ENCODE results near the gene WBP1L.

WBP1L gene

DNA sequence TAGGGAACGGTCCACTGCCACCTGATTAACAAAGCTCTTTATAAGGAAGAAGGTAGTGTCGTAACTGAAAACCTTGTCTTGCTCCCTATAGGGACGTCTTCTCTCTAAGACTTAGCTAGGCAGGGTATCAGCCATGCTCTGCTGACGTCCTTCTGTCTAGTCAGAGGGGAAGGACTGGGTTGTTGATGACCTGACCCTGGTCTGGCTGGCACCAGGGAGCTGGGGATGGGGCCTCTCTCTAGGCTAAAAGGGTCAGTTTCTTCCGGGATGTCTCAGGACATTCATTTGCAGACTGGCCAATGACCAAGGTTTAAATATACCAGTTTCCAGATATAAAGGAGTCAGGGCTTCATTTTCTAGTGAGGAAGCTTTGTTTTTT lies 83.8 kb downstream of the WBP1L start:
- H3K4me3 ChIP-seq (ENCODE audit: low read depth, low read length): no peak overlapping the region
- TF ChIP-seq, protein P1, sequence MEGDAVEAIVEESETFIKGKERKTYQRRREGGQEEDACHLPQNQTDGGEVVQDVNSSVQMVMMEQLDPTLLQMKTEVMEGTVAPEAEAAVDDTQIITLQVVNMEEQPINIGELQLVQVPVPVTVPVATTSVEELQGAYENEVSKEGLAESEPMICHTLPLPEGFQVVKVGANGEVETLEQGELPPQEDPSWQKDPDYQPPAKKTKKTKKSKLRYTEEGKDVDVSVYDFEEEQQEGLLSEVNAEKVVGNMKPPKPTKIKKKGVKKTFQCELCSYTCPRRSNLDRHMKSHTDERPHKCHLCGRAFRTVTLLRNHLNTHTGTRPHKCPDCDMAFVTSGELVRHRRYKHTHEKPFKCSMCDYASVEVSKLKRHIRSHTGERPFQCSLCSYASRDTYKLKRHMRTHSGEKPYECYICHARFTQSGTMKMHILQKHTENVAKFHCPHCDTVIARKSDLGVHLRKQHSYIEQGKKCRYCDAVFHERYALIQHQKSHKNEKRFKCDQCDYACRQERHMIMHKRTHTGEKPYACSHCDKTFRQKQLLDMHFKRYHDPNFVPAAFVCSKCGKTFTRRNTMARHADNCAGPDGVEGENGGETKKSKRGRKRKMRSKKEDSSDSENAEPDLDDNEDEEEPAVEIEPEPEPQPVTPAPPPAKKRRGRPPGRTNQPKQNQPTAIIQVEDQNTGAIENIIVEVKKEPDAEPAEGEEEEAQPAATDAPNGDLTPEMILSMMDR (IDR thresholded peaks at IDR 0.05; ENCODE audit: control insufficient read depth, extremely low read depth, insufficient read depth): no peak
- DNase-seq (ENCODE audit: low read depth): no peak

DNA sequence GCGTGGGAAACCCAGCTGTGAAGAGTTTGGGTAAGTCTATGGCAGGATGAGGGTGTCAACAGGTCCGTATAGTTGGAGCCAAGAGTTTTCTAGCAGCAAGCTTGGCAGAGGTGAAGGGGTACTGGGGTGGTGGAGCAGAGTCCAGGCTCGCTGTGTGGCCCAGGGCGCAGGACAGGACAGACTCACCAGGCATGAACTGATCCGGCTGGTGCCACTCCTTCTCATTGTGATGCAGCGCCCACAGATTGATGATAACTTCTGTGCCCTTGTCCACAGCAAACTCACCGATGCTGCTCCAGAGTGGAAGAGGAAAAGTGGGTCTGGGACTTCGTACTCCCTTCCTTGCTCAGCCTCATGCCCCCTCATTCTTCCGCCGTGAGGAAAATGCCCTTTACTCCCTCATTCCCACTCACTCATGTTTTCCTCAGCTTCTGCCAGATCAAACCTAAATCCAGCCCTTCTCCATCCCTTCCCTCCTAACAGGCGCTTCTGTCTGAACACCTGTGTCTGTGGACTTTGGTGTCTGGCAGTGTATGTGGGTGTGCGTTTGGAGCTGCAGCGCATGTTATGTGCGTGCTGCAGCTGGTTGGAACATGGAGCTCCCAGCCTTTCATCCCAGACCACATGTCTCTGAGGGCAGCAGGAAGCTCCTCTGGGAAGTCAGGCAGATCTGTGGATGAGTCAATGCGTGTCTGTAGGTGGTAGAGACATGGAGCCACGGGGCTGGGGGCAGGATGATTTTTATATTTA lies 87.7 kb downstream of the WBP1L start:
- TF ChIP-seq, protein P1 (IDR thresholded peaks at IDR 0.05; ENCODE audit: control insufficient read depth, extremely low read depth, insufficient read depth): no peak
- DNase-seq (ENCODE audit: low read depth): no peak
- H3K4me3 ChIP-seq (ENCODE audit: low read depth, low read length): no peak overlapping the region

GRCh38 chr10:102832248-102832647 lies 88.5 kb downstream of the WBP1L start:
- no peak overlapping the region for H3K4me3 ChIP-seq (ENCODE audit: low read depth, low read length)
- TF ChIP-seq, protein P1 (IDR thresholded peaks at IDR 0.05; ENCODE audit: control insufficient read depth, extremely low read depth, insufficient read depth): no peak
- DNase-seq (ENCODE audit: low read depth): no peak

DNA sequence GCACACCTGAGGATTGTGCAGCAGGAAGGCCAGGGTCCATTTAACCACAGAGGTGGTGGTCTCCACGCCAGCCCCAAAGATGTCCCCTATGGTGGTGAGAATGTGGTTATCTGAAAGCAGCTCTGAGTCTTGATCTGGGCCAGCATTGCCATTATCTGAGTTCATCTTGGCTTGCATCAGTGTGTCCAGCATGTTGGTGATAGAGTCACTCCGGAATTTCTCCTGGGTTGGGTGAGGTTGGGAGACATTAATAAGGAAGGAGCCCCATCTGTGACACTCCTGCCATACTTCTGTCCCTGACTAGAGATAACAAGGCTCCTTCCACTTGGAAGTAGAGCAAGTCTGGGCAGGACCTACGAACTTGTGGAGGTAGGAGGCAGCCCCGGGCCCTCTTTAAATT lies 89.2 kb downstream of the WBP1L start:
- no peak for DNase-seq (ENCODE audit: low read depth)
- TF ChIP-seq, protein P1 (IDR thresholded peaks at IDR 0.05; ENCODE audit: control insufficient read depth, extremely low read depth, insufficient read depth): no peak
- H3K4me3 ChIP-seq (ENCODE audit: low read depth, low read length): no peak overlapping the region

GRCh38 chr10:102834143-102834542 lies 90.4 kb downstream of the WBP1L start:
- TF ChIP-seq, protein P1 (IDR thresholded peaks at IDR 0.05; ENCODE audit: control insufficient read depth, extremely low read depth, insufficient read depth): no peak
- DNase-seq (ENCODE audit: low read depth): peak; percentile 18

GRCh38 chr10:102835007-102835482 lies 91.3 kb downstream of the WBP1L start:
- no peak overlapping the region for H3K4me3 ChIP-seq (ENCODE audit: low read depth, low read length)
- TF ChIP-seq, protein P1 (IDR thresholded peaks at IDR 0.05; ENCODE audit: control insufficient read depth, extremely low read depth, insufficient read depth): peak; percentile 95
- peak; percentile 46 for DNase-seq (ENCODE audit: low read depth)

More at GRCh38 chr10:102834143-102834542, 90.4 kb downstream of the WBP1L start:
- H3K4me3 ChIP-seq (ENCODE audit: low read depth, low read length): no peak overlapping the region
